Renal cortex interstitium (tissue), 11 donors: ENCODE measurements around the gene CAMK2N1. TPM values are rescaled to one million over a fixed set of nuclear protein-coding genes. Genes with fewer than 3 reads are reported as not detected.

ENCODE experiments used
- DNase-seq, 11 donors: peaks; one replicate each; pipeline ENCODE4 v3.0.0-alpha.2; 2013; ENCODE audit warnings: low read depth in 9 of 11, low spot score in 4 of 11; ENCODE audit errors: extremely low read depth in 1 of 11
- polyA plus RNA-seq, 3 donors: library from polyadenylated mRNA; unstranded; fragments of 120-200 nt; gene quantifications; one replicate each; pipeline ENCODE4 v1.2.1, GENCODE V29; 2013; ENCODE audit not compliant: insufficient read length in 3 of 3

The CAMK2N1 gene
- polyA plus RNA-seq, 3 donors: 67.5 to 90.2 (median 84.3) TPM

DNA sequence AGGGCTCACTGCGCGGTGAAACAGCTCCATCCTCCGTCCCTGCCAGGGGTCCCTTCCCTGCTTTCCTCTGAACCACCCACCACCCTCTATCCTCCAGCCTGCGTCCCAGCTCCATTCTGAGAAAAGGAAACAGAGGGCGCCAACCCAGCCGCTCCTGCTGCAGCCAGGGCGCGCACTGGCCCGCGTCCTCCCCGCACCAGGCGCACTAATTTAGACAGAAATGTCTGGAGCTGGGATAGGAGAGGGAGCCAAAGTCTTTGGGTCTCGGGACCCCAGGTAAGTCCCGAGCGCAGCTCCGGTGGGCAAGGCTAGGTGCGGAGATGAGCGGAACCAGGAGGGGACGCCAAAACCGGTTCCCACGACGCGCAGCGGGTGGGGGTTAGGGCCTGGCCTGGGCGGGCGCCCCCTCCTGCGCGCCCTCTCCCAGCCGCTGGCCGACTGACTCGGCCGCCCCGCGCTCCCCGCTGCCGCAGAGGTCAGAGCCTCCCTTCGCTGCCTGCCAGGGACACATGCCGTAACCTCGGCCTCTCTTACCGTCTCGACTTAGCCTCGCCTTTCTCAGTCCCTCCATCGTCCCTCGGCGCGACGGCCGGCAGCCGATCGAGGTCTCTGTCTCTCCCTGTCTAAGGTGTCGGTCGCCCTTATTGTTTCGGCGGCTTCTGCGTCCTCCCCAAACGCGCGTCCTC is 2.0 kb downstream of the CAMK2N1 start:
- no peak for DNase-seq

DNA sequence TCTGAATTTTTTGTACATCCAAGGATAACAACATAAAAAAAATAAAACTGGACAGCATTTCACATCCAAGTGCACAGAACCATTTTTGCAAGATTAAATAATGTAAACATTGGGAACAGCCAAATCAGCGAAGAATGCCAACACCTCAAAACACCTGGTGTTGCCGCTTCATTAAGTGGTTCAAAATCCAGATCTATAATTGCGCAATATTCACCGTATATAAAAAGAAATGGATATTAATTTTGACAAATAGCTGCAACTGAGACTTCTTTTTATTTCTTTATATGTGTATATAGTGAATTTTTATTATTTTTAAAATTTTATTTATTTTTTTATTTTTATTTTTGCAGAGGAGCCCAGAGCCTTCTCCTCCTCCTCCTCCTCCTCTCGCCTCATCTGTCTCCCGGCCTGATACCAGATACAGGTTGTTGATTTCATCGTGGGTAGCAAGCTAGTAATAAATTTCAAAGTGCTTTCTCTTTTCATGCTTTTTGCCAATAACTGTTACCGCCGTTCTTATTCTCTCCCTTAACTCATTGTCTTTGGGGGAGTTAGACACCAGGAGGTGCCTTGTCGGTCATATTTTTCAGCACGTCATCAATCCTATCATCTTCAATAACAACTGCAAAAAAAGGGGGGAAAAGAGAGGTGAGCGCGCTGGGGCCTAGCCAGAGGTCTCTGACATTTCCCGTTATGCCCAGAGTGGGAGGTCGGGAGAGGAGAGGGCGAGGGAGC is 2.7 kb downstream of the CAMK2N1 start:
- no peak for DNase-seq

DNA sequence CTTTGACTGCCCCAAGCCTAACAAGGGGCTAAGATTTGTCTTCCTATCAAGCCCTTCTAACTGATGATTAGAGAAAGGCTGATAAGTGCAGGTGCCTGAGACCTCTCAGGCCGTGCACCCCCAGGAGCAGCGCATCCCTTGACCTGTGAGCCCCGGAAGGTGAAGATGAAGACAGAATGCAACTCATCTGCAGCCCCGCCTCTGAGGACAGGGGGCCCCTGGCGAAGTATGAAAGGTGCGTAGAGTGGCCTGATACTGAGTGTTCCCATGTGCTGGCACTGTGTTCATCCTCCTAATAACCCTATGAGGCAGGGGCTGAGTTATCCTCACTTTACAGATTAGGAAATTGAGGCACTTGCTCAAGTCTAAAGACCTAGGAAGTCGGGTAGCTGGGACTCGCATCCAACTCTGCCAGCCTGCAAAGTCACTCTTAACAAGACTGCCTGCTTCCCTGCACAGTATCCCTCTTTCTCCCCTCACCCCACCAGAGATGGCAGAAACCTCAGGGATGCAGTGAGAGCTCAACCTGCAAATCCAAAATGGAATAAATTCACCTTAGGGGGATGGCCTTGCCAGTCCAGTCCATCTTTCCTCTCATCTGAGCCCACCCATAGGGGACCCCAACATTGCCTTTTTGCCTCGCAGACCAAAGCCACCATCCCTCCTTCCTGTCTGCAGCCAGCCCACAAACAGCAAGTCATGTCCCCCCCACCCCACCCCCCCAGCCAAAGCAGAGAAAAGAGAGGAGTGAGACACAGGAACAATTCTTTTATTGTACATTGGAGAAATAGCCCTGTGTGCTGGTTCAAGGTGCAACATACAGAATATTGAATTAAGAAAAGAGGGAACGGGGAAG is 4.1 kb downstream of the CAMK2N1 start:
- DNase-seq: no peak

DNA sequence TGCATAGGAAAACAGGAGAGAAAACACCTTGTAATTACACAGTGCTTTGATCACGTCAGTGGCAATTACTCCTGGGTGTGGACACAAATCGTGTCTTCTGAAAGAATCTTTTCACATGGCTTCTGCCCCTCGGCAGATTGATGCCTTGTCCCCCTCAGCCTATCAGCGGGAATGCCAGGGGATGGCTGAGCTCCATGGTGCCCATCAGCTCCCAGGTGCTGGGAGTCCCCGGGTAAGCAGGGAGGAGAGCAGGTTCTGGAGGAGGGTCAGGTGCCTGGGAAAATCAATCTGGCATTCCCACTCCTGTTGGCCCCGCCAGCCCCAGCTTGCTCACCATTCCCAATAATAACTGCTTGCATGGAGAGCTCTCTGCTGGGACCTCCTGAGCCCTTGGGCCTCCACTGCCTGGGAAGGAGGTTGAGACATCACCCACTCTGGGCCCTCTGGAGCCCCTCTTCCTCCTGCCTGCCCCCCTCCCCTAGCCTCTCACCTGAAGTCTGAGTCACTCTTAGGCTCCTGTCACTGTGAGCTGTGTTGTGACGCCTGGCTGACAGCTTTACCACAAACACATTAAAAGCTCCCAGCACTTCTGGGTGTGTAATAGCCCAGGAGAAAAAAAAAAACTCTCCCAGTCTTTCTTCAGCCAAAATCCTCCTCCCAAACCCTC is 4.9 kb downstream of the CAMK2N1 start:
- DNase-seq: no peak

DNA sequence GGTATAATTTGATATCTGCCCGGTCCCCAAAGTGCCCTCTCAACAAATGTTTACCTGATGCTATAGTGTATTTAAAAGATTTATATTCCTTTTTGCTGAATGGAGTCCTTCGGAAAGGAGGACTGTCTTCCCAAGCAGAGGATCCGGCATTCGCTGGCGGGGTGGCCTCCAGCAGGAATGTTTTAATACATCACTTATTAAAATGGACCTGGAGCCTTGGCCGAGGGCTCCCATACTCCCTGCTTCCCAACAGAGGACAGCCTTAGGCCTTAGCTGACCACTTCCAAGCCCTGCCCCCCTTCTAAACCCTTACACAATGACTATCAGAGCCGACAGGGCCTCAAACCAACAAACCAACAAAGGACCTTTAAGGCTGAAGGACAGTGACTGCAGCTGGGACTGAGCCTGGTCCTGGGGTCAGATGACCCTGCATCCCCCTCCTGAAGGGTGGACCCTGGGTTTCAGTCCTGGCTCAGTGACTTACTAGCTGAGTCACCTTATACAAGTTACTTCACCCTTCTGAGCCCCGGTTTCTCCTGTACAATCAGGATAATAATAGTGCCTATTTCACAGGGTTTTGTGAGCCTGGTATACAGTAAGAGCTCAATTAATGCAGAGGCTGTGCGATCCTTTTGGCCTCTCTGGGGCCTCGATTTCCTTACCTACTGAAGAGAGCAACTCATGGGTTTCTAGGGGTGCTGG is 5.6 kb downstream of the CAMK2N1 start:
- DNase-seq: no peak

DNA sequence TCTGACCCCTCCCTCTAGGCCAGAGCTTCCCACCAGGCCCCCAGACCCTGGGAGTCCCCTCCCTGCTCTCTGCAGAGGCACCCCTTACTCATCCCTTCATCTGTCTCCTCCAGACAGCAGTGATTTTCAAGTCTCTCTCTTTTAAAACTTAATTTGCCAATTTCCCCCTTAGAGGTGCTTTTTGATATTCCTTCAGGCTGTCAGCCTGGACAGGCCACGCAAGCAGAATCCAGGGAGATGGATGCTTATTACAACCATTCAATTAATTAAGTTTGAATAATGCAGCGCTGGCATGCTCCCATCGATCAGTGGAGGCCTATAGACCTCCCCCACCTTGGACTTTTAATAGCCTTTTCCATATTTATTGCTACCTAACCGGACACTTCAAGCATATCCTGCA is 6.2 kb downstream of the CAMK2N1 start:
- no peak for DNase-seq

DNA sequence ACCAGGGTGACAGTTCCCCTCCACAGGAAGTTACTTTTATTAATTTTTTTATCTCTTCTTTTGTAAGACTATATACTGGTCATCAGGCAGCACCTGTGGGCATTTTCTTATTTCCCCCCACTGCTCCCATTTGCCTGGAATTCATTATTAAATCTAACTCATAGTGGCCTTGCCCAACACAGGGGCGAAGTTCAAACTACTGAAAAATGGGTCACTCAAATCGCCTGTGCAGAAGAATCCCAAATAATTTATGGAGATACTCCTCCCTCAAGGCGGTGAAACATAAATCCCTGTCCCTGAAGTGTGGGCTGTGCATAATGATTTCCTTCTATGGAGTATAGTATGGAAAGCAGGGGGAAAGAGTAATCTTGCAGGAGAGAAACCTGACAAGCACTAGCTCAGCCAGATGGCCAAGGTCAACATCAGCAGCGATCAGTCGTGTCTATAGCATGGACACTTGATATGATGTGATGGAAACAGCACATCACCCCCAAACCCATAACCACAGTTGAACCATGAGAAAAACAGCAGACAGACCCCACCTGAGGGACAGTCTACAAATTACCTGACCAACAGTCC is 7.9 kb downstream of the CAMK2N1 start:
- no peak for DNase-seq

DNA sequence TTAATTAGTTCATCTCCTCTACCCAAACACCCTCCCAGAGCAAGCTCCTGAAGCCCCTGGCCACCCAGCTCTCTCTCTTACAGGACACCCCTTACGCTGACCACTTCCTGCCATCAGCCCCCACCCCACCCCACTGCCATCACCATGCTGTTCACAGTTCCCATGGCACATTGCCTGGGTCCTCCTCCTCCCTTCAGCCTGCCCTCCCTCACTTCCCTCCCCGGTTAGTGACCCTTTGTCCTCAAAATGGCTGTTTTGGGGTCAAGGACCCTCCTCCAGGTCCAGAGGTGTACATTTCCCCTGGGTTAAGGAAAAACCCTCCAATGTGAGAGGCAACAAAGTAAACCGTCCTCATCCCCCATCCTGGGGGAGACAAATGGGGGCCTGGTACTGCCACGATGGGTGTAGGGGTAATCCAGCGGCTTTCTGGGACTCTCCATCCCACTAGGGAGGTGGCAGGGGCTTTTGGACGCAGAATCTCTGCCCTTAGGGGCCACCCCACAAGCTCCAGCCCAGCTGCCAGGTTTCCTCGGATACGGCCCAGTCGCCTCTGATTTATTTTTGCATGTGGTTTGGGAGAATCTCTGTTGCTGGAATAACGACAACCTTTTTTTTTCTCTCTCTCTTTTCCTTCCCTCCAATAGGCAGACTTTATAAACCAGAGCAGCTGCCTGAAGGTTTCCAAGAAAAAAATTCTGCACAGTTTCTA is 8.5 kb downstream of the CAMK2N1 start:
- DNase-seq: no peak

DNA sequence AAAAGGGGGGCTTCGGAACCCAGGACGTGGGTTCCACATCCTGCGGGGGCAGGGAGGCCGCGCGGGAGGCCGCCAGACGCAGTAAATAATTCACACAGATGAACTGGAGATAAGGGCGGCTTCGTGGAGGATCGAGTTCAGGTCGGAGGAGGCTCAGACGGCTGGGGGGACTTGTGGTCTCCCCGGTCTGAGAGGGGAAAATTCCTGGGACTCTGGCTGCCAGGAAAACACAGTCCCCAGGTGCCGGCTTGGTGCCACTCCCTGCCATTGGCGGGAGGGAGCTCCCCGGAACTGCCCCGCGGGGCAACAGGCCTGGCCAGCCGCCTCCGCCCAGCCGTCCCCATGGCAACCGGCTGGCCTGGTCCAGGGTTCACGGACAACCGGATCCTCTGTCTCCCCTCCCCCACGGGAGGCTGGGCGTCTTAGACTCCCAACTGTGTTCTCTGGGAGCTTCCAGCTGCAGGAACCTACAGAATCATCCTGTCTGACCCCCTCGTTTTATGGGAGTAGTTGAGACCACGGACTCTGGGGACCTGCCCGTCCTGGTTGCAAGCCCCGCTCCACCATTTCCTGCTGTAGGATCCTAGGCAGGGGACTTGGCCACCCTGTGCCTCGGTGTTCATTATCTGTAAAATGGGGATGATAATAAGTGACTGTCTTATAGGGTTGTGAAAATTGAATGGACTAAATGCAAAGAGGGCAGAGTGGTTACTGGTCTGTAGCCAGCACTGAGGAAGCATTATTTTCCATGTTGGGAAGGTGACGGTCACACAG is 9.6 kb downstream of the CAMK2N1 start:
- peak in 6 of 11 donors; percentile 67 to 81 (median 70) for DNase-seq

DNA sequence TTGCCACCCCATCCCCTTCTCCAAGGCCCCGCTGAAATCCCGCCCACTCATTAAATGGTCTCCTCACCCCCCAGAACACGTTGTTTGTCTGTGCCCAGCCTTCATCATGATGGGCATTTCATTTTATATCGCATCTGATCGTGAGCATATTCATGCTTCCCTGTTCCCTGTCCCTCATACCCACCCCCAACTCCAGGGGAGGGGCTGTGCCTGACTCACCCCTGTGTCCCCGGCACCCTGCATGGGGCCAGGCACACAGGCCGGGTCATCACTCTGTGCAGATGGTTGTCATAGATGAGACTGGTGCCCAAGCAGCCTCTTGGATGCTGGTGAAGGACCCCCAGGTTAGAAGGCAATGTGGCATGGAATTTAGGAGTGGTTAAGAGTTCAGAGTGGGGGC is 11.0 kb downstream of the CAMK2N1 start:
- DNase-seq: no peak

DNA sequence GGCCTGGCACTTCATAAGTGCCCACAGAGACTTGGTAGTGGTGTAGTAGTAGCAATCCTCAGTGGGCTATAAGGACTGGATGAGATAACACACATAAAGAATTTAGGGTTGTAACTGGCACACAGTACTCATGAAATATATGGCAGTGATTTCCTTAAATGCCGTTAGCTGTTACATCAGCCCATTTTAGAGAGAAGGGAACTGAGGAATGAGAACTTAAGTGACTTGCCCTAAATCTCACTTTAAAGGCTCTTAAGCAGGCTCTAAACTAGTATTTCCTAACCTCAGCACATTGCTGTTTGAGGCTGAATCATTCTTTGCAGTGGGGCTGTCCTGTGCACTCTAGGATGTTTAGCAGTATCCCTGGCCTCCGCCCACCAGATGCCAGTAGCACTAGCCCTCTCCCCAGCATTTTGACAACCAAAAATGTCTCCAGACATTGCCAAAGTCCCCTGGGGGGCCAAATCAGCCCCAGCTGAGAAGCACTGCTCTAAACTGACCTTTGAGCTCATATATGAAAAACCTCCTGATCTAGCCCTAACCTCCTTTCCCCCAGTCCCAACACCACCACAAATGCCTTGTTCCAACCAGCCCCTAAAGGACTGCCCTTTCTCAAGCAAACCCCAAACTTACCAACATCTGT is 11.6 kb downstream of the CAMK2N1 start:
- no peak for DNase-seq

DNA sequence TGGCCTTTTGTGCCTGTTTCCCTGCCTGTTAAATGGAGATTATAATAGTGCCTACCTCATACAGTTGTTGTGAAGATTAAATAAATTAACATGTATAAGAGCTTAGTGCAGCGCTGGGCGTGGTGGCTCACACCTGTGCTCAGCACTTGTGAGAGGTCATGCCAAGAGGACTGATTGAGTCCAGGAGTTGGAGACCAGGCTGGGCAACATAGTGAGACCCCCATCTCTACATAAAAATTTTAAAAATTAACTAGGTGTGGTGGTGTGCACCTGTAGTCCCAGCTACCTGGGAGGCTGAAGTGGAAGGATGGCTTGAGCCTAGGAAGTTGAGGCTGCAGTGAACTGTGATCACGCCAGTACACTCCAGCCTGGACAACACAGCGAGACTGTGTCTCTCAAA is 12.1 kb downstream of the CAMK2N1 start:
- DNase-seq: no peak

DNA sequence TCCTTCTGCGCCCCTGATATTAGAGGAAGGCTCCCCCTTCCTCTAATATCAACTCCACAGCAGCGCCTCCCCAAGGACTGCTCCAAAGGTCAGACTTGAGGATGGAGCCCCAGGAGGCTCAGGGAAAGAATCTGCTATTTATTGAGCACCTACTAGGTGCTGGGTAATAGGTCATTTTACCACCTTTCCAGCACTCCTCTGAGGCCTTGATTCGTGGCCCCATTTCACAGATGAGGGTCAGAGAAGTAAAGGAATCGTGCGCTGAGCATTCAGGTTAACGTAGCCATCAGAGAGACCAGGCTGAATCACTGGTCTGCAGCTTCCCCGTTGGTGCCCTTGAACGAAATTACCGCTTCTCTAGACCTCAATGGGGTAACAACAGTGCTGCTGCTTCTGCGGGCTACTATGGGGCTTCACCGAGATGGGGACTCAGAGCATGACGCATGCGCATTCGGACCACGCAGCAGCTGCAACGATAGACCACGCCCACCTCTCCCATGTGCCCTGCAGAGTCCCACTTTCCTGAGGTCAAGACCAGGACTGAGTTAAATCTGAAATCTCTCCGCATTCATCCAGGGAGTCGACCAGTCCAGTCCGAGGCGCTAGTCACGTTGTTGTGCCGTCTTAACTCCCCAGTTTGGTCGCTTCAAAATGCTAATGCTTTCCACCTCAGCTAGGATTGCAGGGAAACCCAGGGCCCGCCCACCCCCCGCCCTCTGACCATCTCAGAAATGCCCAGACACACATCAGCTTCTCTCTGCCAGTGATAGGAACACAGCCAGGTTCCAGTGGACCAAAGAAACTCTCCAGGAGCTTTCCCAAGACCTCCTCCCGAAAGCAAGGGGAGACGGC is 12.9 kb downstream of the CAMK2N1 start:
- DNase-seq: peak in 4 of 11 donors; percentile 68 to 77 (median 71)

DNA sequence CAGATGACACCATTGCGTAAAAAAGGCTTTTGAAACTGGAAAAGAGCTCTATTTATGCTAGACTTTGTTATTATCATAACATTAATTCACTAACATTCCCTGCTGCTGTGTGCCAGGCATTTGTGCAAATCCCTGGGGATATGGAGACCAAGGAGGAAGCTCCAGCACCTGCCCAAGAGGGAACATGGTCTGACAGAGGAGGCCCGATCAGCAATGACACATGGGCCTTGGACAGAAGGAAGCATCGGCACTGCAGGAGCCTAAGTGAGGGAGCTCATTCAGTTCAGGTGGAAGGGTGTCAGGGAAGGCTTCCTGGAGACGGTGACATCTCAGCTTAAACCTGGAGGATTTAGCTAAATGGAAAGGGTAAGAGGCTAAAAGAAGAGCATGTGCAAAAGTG is 13.9 kb downstream of the CAMK2N1 start:
- no peak for DNase-seq

DNA sequence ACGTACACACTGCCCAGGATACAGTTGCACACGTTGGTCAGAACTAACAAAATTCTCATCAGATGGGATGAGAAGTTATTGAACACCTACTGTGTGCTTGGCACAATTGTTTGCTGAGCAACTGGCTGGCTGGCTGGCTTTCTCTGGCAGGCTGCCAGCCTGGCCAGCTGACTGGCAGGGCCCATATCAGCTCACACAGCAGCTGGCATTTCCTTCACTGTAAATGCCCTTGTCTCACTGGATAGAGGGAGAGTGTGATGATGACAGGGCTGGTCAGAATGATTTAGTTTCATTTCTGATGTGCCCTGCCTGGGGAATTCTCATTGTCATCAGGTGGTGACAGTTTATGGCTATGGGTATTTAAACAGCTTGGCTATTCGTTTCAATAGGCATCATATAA is 15.8 kb downstream of the CAMK2N1 start:
- DNase-seq: no peak
